Suprapubic skin (tissue), 4 donors: ENCODE measurements around the gene DPM2.

ENCODE experiments used
- CTCF ChIP-seq, 2 donors: fragments of 200-600 bp in 1 of 2; fragments of 450-650 bp in 1 of 2; sonication (generic) in 1 of 2; IDR thresholded peaks; one replicate each; pipeline ENCODE4 v1.5.1; 2016 to 2019; ENCODE audit warnings: antibody characterized with exemption in 2 of 2, mild to moderate bottlenecking in 1 of 2, moderate library complexity in 1 of 2
- EP300 ChIP-seq: sonication (generic); formaldehyde crosslinking; IDR thresholded peaks from one replicate; pipeline ENCODE4 v1.6.1; 2017; ENCODE audit warnings: antibody characterized with exemption
- POLR2A ChIP-seq, 2 donors: fragments of 450-650 bp; IDR thresholded peaks; one replicate each; pipeline ENCODE4 v1.6.1; 2017; ENCODE audit warnings: antibody characterized with exemption in 2 of 2, mild to moderate bottlenecking in 2 of 2, moderate library complexity in 2 of 2
- POLR2AphosphoS5 ChIP-seq, 3 donors: sonication (generic); formaldehyde crosslinking; IDR thresholded peaks; one replicate each; pipeline ENCODE4 v1.6.1; 2017; ENCODE audit warnings: antibody characterized with exemption in 3 of 3

GRCh38 chr9:127968700-127969383 is 31.2 kb upstream of the DPM2 start:
- no peak for TF ChIP-seq CTCF (IDR thresholded peaks at IDR 0.05)
- TF ChIP-seq EP300 = no peak
- peak in 1 of 2 donors; percentile 32 for TF ChIP-seq POLR2A (IDR thresholded peaks at IDR 0.05)
- TF ChIP-seq POLR2AphosphoS5 (IDR thresholded peaks at IDR 0.05) = no peak
